ENCODE results near the gene MEGF11. TPM values are rescaled to one million over a fixed set of nuclear protein-coding genes. Genes with fewer than 3 reads are reported as not detected.
A peak's percentile ranks its signal among the peaks of the same experiment; 100 is the strongest.

MEGF11 gene
- total RNA-seq, 1 donor from 2014 or later: 6.8 TPM

GRCh38 chr15:66134284-66134683 is 119.3 kb downstream of the MEGF11 start:
- DNase-seq (ENCODE audit: low spot score): no peak
- intact Hi-C loops (cut with DNase I): no loop called here
- no peak for ATAC-seq

- intact Hi-C loops (cut with DNase I): no loop called here
- ATAC-seq: peak; percentile 44
- DNase-seq (ENCODE audit: low spot score): no peak
Observed at GRCh38 chr15:66133247-66133885, 120.2 kb downstream of the MEGF11 start.

- ATAC-seq: no peak
- DNase-seq (ENCODE audit: low spot score): no peak
Observed at GRCh38 chr15:66132251-66132816, 121.2 kb downstream of the MEGF11 start.

GRCh38 chr15:66131831-66132230 is 121.7 kb downstream of the MEGF11 start:
- intact Hi-C loops (cut with DNase I): no loop called here
- no peak for ATAC-seq
- DNase-seq (ENCODE audit: low spot score): no peak

More at GRCh38 chr15:66132251-66132816, 121.2 kb downstream of the MEGF11 start:
- intact Hi-C loops (cut with DNase I): no loop called here

GRCh38 chr15:66131200-66131599 is 122.3 kb downstream of the MEGF11 start:
- no peak for DNase-seq (ENCODE audit: low spot score)
- intact Hi-C loops (cut with DNase I): no loop called here
- ATAC-seq: no peak

GRCh38 chr15:66130496-66131034 is 123.0 kb downstream of the MEGF11 start:
- intact Hi-C loops (cut with DNase I): no loop called here
- ATAC-seq: no peak
- no peak for DNase-seq (ENCODE audit: low spot score)

- no peak for DNase-seq (ENCODE audit: low spot score)
- intact Hi-C loops (cut with DNase I): no loop called here
Observed at GRCh38 chr15:66129586-66129985, 124.0 kb downstream of the MEGF11 start.

GRCh38 chr15:66128116-66128680 is 125.4 kb downstream of the MEGF11 start:
- DNase-seq (ENCODE audit: low spot score) (no peak), ATAC-seq (no peak)
- intact Hi-C loops (cut with DNase I): no loop called here

More at GRCh38 chr15:66129586-66129985, 124.0 kb downstream of the MEGF11 start:
- ATAC-seq: no peak

- DNase-seq (ENCODE audit: low spot score): no peak
- intact Hi-C loops (cut with DNase I): no loop called here
- ATAC-seq: no peak
Observed at GRCh38 chr15:66126456-66126855, 127.1 kb downstream of the MEGF11 start.

GRCh38 chr15:66126031-66126441 is 127.5 kb downstream of the MEGF11 start:
- no peak for DNase-seq (ENCODE audit: low spot score)
- intact Hi-C loops (cut with DNase I): no loop called here
- no peak for ATAC-seq

- no peak for ATAC-seq
- intact Hi-C loops (cut with DNase I): no loop called here
Observed at GRCh38 chr15:66124651-66125050, 128.9 kb downstream of the MEGF11 start.

GRCh38 chr15:66123799-66124198 is 129.8 kb downstream of the MEGF11 start:
- no peak for ATAC-seq
- DNase-seq (ENCODE audit: low spot score): no peak
- intact Hi-C loops (cut with DNase I): no loop called here

More at GRCh38 chr15:66124651-66125050, 128.9 kb downstream of the MEGF11 start:
- DNase-seq (ENCODE audit: low spot score): no peak

- ATAC-seq: no peak
- DNase-seq (ENCODE audit: low spot score): no peak
- intact Hi-C loops (cut with DNase I): no loop called here
Observed at GRCh38 chr15:66120422-66120821, 133.1 kb downstream of the MEGF11 start.

- intact Hi-C loops (cut with DNase I): no loop called here
- DNase-seq (ENCODE audit: low spot score): no peak
Observed at GRCh38 chr15:66117841-66118240, 135.7 kb downstream of the MEGF11 start.

GRCh38 chr15:66115568-66116206 is 137.9 kb downstream of the MEGF11 start:
- no peak for DNase-seq (ENCODE audit: low spot score)
- intact Hi-C loops (cut with DNase I): no loop called here
- no peak for ATAC-seq

More at GRCh38 chr15:66117841-66118240, 135.7 kb downstream of the MEGF11 start:
- ATAC-seq: no peak

- intact Hi-C loops (cut with DNase I): no loop called here
- DNase-seq (ENCODE audit: low spot score) (no peak), ATAC-seq (no peak)
Observed at GRCh38 chr15:66114863-66115425, 138.6 kb downstream of the MEGF11 start.

GRCh38 chr15:66112388-66112787 is 141.2 kb downstream of the MEGF11 start:
- no peak for DNase-seq (ENCODE audit: low spot score)
- intact Hi-C loops (cut with DNase I): no loop called here
- ATAC-seq: no peak

- ATAC-seq (no peak), DNase-seq (ENCODE audit: low spot score) (no peak)
- intact Hi-C loops (cut with DNase I): no loop called here
Observed at GRCh38 chr15:66111363-66111762, 142.2 kb downstream of the MEGF11 start.

GRCh38 chr15:66110864-66111263 is 142.7 kb downstream of the MEGF11 start:
- DNase-seq (ENCODE audit: low spot score) (no peak), ATAC-seq (no peak)
- intact Hi-C loops (cut with DNase I): no loop called here

Measured in sciatic nerve (tissue), 2 donors.